HCT116 (cell line): ENCODE results near the gene LRIT2.

Source experiments
- CTCF ChIP-seq, 3 experiments: fragments of 200-600 bp in 1 of 3; sonication (generic) in 1 of 3; IDR thresholded peaks in 2 of 3; conservative IDR thresholded peaks in 1 of 3; 2 replicates each; pipeline ENCODE4 v1.5.1; 2012 to 2017; ENCODE audit warnings: low read depth in 2 of 3, low read length in 2 of 3, antibody characterized with exemption in 1 of 3, borderline replicate concordance in 1 of 3, control low read depth in 1 of 3, mild to moderate bottlenecking in 1 of 3, mixed read lengths in 1 of 3, mixed run types in 1 of 3, moderate library complexity in 1 of 3; ENCODE audit not compliant: insufficient read depth in 1 of 3
- EZH2 ChIP-seq: fragments of 200-600 bp; sonication (generic); IDR thresholded peaks from 2 replicates; pipeline ENCODE4 v1.6.1; 2017; ENCODE audit warnings: antibody characterized with exemption, mixed run types
- EZH2phosphoT487 ChIP-seq: fragments of 200-600 bp; IDR thresholded peaks from 2 replicates; pipeline ENCODE4 v1.6.1; 2018; ENCODE audit warnings: antibody characterized with exemption, borderline replicate concordance
- RAD21 ChIP-seq: IDR thresholded peaks from 2 replicates; pipeline ENCODE4 v1.6.1; 2012; ENCODE audit warnings: low read depth, mild to moderate bottlenecking
- TCF7L2 ChIP-seq: IDR thresholded peaks from 2 replicates; pipeline ENCODE4 v1.7.0; 2011; ENCODE audit warnings: borderline replicate concordance, inconsistent platforms; ENCODE audit not compliant: insufficient read depth, insufficient read length; ENCODE audit errors: extremely low read depth
- ZBTB33 ChIP-seq: IDR thresholded peaks from 2 replicates; pipeline ENCODE4 v1.6.1; 2011; ENCODE audit warnings: mild to moderate bottlenecking, low read length, moderate library complexity; ENCODE audit not compliant: insufficient replicate concordance; ENCODE audit errors: extremely low read depth
- ZNF274 ChIP-seq: fragments of 200-500 bp; sonication (Bioruptor generic); IDR thresholded peaks from 2 replicates; pipeline ENCODE4 v1.6.1; 2014; ENCODE audit warnings: mild to moderate bottlenecking, low read depth, low read length, inconsistent platforms
- TF ChIP-seq, protein P1 (sequence below): IDR thresholded peaks from 2 replicates; pipeline ENCODE4 v1.6.1; 2012; ENCODE audit warnings: low read depth

GRCh38 chr10:84237199-84238051, 12.1 kb upstream of the LRIT2 start:
- TF ChIP-seq EZH2phosphoT487 (no peak), ZNF274 (no peak), CTCF (IDR thresholded peaks at IDR 0.05 in 2 of 3, conservative IDR thresholded peaks at IDR 0.05 in 1 of 3; ENCODE audit: borderline replicate concordance in 1 of 3, insufficient read depth in 1 of 3, low read depth in 2 of 3, low read length in 2 of 3) (peak in 2 of 3 experiments; percentile 42 to 54; a peak in 4 of 6 replicates), TCF7L2 (no peak), EZH2 (no peak), RAD21 (no peak), ZBTB33 (no peak)
- TF ChIP-seq, protein P1, sequence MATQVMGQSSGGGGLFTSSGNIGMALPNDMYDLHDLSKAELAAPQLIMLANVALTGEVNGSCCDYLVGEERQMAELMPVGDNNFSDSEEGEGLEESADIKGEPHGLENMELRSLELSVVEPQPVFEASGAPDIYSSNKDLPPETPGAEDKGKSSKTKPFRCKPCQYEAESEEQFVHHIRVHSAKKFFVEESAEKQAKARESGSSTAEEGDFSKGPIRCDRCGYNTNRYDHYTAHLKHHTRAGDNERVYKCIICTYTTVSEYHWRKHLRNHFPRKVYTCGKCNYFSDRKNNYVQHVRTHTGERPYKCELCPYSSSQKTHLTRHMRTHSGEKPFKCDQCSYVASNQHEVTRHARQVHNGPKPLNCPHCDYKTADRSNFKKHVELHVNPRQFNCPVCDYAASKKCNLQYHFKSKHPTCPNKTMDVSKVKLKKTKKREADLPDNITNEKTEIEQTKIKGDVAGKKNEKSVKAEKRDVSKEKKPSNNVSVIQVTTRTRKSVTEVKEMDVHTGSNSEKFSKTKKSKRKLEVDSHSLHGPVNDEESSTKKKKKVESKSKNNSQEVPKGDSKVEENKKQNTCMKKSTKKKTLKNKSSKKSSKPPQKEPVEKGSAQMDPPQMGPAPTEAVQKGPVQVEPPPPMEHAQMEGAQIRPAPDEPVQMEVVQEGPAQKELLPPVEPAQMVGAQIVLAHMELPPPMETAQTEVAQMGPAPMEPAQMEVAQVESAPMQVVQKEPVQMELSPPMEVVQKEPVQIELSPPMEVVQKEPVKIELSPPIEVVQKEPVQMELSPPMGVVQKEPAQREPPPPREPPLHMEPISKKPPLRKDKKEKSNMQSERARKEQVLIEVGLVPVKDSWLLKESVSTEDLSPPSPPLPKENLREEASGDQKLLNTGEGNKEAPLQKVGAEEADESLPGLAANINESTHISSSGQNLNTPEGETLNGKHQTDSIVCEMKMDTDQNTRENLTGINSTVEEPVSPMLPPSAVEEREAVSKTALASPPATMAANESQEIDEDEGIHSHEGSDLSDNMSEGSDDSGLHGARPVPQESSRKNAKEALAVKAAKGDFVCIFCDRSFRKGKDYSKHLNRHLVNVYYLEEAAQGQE: no peak
